ENCODE measurements around the gene TP73.

Gene TP73

GRCh38 chr1:3761296-3762010, 109.1 kb downstream of the TP73 start:
- no peak for FAIRE-seq
- DNase-seq (ENCODE audit: low spot score): no peak

DNA sequence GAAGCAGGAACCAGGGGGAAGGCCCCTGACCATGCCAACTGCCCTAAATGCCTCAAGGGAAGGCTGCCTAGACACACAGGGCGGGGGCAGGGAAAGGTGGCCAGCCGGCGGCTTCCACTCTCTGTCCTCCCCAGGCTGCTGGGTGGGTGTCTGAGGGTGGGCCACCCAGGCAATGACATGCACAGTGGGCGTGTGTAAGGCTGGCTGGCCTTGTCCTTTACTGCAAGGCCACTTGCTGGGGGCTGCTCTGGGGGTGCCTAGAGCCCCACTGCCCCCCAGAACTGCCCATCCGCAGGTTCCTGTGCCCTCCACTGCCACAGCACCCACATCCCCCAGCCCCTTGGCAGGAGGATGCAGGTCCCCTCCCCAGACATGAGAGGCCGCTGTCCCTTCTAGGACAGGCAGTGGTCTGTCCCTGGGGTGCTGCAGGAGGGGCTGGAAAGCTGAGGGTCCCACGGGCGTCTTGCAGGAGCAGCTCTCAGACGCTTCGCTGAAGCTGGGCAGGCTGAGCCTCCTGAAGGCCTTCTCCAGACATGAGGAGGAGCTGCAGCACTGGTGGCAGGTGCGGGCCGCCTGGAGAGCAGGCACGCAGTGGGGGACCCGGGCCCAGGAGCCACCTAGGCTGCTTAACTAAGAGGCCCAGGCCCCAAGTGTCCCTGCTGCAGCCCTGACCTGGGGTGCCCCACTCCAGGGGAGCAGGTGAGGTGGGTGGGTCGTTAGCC, 110.0 kb downstream of the TP73 start:
- DNase-seq (ENCODE audit: low spot score) (no peak), FAIRE-seq (no peak)

DNA sequence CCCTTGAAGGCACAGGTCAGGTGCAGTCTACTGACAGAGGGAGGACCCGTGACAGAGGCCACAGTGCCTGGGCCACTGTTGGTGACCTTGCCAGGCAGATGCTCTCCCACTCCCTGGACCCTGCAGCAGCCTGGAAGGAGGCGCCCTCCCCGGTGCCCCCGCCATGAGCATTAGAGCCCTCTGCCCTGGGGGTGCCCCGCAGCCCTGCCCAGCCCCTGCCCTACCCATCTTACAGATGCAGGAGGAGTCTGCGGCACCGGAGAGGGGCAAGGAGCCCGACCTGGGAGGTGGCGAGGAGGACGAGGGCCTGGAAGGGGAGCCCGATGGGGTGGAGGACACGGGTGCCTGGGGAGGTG, 110.5 kb downstream of the TP73 start:
- no peak for DNase-seq (ENCODE audit: low spot score)
- FAIRE-seq: no peak

GRCh38 chr1:3763351-3764125, 111.2 kb downstream of the TP73 start:
- DNase-seq (ENCODE audit: low spot score) (no peak), FAIRE-seq (no peak)

DNA sequence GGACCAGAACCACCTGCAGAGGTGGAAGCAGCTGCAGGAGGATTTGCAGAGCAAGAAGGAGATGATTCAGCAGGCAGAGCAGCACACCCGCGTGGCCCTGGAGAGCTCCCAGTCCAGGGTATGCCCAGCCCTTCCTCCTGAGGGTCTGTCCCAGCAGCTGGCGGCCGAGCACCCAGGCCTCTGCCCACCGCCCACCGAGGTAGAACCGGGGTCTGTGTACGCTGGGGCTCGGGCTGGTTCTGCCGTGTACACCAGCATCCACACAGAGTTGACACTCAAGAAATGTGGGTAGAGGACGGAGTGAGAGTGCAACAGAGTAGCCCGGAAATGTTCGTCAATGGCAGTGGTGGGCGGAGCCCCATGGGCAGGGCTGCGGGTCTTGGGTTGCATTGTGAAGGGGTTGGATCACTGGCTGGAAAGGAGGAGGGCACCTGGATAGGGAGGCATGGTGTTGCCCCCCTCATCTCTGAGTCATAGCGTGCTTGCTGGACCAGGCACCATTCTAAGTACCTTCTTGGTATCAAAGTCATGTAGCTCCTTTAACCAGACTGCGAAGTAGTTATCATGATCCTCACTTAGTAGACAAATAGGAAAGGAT, 115.1 kb downstream of the TP73 start:
- no peak for FAIRE-seq
- no peak for DNase-seq (ENCODE audit: low spot score)

GRCh38 chr1:3768811-3769390, 116.6 kb downstream of the TP73 start:
- FAIRE-seq (no peak), DNase-seq (ENCODE audit: low spot score) (no peak)

DNA sequence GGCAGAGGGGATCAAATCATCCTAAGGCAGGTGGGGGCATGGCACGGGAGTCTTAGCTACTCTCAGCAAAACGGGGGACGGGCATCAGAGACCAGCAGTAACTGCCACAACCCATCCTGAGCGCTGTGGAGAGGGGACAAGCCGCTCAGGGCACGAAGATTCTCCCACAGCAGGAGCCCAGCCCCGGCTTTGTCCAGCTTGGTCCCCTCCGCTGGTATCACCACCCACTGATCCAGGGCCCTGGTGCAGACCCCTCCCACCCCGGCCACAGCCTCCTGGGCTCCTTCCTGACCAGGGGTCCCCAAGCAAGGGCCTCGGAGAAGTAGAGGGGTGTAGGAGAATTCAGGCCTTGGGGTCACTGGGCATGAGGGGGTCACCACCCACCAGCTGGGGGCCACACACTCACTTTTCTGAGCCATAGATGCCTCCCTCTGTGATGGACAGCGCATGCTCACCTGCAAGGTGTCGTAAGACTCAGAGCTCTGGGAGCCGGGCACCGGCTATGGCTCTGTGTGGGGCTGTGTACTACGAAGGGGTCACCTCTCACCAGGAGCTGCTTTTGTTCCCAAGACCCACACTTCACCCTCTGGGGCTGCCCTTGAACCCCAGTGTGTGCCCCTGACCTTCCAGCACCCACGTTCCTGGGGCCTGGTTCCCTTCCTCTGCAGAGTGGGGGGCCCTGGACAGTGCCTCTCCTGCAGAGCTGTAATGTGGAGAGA, 117.9 kb downstream of the TP73 start:
- FAIRE-seq (no peak), DNase-seq (ENCODE audit: low spot score) (no peak)

DNA sequence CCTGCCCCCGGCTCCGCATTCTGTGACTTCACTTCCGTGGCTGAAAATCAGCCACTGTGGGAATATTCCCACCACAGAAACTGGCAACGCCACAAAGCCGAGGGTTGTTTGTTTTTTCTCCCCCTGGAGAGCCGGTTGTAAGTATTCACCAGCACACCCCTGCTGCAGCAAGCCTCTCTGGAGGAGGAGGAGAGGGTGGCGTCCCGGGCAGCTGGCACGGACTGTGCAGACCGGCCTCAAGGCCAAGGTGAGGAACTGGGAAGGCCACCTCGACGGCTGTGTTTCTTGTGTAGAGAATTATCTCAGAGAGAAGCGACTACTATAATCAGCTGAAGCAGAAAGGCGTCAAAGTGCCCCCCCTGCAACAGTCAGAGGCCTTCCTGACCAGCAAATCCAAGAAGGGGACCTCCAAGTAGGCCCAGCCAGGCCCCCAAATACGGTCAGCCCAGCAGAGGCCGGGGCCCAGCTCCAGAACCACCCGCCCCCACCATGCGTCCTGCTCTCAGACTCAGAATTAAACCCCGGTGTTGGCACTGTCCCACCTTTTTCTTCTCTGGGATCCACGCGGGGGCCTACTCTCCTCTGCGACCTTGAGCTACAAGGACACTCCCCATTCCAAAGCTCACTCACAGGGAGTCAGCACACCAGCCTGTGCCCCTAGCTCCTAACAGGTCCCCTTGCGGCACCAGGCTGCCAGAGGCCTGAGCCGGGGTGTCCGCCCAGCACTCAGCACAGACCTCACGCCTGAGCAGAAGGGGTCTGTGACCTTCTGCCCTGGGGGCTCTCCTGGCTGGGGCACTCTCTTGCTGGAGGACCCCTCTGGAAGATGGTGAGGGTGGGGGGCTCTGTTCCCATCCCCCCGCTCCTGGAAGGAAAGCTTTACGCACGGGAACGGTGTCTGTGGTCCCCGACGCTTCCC, 119.1 kb downstream of the TP73 start:
- DNase-seq (ENCODE audit: low spot score): no peak

GRCh38 chr1:3772027-3772714, 119.9 kb downstream of the TP73 start:
- DNase-seq (ENCODE audit: low spot score) (peak; percentile 96), FAIRE-seq (no peak)

More for the DNA sequence above, 119.1 kb downstream of the TP73 start:
- FAIRE-seq: no peak

GRCh38 chr1:3772715-3773571, 120.6 kb downstream of the TP73 start, which contains the start of gene SMIM1:
Gene SMIM1 (plus strand): TSS chr1:3772749. CDS start chr1:3775374, 2,625 bp downstream.
- FAIRE-seq: no peak
- DNase-seq (ENCODE audit: low spot score): no peak

DNA sequence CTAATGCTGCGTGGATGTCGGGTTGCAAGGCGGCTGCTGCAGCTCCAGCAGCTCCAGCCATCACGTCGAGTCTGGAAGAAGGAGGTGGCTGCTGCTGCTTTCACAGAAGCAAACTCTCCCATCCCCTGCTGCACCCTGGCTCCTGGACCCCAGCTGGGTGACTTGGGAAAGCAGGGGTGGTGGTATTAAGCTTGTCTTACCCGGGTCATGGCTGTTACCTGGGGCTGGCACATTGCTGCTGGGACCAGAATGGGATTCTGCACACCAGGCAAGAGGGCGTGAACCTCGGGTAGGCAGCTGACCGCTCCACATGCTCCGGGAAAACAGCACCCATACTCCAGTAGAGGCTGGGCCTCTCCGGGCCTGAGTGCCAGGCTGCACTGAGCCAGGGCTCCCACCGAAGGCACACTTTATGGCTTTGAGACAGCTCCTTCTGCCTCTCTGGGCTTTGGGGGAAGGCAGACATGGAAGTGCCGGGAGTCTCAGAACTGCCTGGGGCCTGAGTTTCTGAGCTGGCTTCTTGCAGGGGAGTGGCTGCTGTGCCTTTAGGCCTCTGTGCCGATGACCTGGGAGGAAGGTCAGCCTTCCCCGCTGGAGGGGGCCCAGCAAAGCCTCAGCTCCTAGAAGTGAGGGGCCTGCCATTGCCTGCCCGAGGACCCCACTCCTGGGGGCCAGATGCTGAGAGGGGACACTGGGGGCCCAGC, 121.4 kb downstream of the TP73 start:
- FAIRE-seq: no peak
- DNase-seq (ENCODE audit: low spot score): no peak

DNA sequence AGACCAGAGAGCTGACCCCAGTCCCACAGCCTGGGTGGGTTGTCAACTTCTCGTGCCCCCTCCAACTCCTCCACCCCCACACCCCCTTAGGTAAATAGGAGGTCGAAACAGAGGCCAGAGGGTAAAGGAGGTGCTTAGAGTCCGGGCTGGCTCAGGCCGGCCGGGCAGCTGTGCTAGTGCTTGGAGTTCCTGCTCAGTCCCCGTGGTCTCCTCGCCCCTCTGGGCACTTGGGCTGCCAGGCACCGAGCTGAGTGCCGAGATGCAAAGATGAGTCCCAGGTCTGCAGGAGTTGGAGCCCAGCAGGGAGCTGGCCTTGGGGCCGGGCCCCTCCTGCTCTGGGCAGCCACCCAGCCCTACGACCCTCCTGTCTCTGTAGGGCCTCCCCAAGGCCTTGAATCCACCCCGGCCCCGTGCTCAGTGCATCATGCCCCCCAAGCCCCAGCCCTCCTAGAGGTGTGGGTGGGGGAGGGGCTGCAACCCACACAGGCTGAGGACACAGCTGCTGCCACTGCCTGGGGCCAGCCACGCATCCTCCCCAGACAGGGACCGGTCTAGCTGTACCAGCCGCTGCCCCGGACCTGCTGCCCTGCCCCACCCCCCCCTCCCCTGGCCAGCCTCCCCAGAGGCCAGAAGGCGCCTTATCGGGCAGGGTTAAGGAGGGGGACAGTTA, 122.1 kb downstream of the TP73 start:
- no peak for FAIRE-seq

GRCh38 chr1:3774946-3775489, 122.7 kb downstream of the TP73 start:
- FAIRE-seq (no peak), DNase-seq (ENCODE audit: low spot score) (no peak)

More for the DNA sequence above, 122.1 kb downstream of the TP73 start:
- DNase-seq (ENCODE audit: low spot score): no peak

DNA sequence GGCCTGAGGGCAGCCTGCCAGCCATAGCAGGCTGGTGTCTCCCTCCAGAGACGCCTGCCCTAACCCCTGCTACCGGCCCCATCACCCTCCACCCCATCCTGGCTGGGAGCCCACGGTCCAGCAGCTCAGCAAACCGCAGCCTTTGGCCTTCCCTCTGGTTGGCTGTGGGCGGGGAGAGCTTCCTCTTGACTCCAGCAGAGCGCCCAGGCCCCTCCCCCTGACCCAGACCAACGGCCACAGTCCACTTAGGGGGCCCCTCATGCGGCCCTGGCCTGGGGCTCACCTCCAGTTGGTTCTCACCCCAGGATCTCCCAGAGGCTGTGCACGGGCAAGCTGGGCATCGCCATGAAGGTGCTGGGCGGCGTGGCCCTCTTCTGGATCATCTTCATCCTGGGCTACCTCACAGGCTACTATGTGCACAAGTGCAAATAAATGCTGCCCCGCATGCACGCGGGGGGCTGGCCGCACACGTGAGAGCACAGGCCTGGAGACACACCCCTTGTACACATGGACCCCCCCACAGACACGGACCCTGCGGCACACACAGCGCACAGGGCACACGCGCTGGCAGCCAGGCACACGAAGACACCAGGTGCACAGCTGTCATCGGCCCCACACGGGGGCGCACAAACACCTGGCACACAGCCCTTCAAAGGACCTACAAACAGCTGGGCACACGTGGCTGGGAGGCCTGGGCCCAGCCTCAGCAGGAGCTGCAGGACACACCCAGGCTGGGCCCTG, 123.3 kb downstream of the TP73 start:
- FAIRE-seq (peak; percentile 13), DNase-seq (ENCODE audit: low spot score) (peak; percentile 50)

DNA sequence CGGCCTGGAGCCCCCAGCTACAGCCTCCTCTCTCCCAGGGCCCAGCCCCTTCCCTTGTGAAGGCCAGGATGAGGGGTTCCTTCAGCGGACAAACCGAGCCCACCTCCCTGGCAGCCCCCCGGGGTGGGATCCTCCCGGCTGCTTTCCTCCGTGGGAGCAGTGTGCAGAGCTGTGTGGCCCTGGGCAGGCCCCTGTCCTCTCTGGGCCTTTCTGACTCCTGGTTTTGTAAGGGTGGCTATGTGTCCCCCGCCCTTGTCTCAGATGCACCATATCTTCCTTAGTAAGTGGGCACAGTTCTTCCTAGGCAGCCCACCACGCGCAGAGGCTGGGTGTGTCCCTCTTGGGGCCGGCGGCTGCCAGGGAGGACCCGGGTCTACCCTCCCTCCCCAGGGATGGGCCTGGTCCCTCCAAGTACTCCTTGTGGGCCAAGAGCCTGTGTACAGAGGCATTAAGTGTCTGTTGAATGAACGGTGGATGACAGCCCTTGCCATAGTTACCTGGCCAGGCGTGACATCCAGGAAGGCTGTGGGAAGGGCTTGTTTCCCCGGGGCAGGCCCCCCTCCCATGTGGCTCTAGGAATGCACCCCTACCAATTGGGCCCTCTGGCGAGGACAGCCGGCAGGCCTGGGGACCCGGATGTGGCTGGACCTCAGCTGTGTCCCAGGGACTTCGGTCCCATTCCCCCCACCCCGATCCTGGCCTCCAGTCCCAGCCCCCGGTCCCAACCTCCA, 124.1 kb downstream of the TP73 start:
- FAIRE-seq (no peak), DNase-seq (ENCODE audit: low spot score) (no peak)
